HL-60 (cell line): Measurements from ENCODE around the gene SLC10A7.

Experiments used
- DNase-seq, 2 experiments: peaks; one replicate each; pipeline ENCODE4 v3.0.0-alpha.2; 2010 to 2020; ENCODE audit warnings: low read depth in 1 of 2, low spot score in 1 of 2
- H3K27ac ChIP-seq: fragments of 250-450 bp; sonication (Bioruptor Pico); replicated peaks from 2 replicates; pipeline ENCODE4 v1.5.1; 2020; ENCODE audit warnings: mild to moderate bottlenecking, moderate library complexity
- H3K27me3 ChIP-seq: fragments of 250-450 bp; sonication (Bioruptor Pico); 2 replicates; pipeline ENCODE4 v1.5.1; 2021; ENCODE audit warnings: mild to moderate bottlenecking, moderate library complexity; ENCODE audit not compliant: insufficient read depth, poor library complexity, severe bottlenecking
- H3K4me3 ChIP-seq: replicated peaks from 2 replicates; pipeline ENCODE4 v1.5.1; 2011; ENCODE audit warnings: mild to moderate bottlenecking, control low read depth, low read length; ENCODE audit not compliant: insufficient read depth
- GABPA ChIP-seq: IDR thresholded peaks from 2 replicates; pipeline ENCODE4 v1.6.1; 2012; ENCODE audit warnings: low read depth
- POLR2AphosphoS5 ChIP-seq: IDR thresholded peaks from 2 replicates; pipeline ENCODE4 v1.6.1; 2012; ENCODE audit warnings: low read depth
- SPI1 ChIP-seq: IDR thresholded peaks from 2 replicates; pipeline ENCODE4 v1.6.1; 2012; ENCODE audit warnings: low read depth, mild to moderate bottlenecking, borderline replicate concordance
- TF ChIP-seq, protein P1 (sequence below): IDR thresholded peaks from one replicate; pipeline ENCODE4 v1.5.1; 2011; ENCODE audit warnings: low read length, control low read depth, inconsistent platforms; ENCODE audit not compliant: insufficient read depth
- TF ChIP-seq, protein P2 (sequence below): IDR thresholded peaks from 2 replicates; pipeline ENCODE4 v1.6.1; 2012; ENCODE audit warnings: low read depth; ENCODE audit not compliant: insufficient replicate concordance

Gene SLC10A7

DNA sequence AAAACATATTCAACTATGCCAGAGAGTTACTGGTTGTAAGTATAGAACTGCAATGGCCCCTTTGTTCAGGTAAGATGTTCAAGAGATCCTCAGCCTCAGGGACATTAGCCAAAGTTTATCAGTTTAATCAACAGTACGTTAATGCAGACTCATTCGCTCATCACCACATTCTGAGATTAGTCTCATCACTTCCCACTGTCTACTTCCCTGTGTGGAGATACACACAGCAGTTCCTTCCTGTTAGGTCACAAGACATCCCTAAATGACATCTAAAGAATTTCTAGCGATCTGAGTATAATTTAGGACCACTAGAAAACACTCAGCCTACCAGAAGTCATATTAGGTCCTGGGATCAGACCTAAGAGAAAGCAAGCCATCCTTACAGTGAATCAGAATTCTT is 10.4 kb downstream of the SLC10A7 start:
- no peak overlapping the region for H3K4me3 ChIP-seq
- TF ChIP-seq, protein P1, sequence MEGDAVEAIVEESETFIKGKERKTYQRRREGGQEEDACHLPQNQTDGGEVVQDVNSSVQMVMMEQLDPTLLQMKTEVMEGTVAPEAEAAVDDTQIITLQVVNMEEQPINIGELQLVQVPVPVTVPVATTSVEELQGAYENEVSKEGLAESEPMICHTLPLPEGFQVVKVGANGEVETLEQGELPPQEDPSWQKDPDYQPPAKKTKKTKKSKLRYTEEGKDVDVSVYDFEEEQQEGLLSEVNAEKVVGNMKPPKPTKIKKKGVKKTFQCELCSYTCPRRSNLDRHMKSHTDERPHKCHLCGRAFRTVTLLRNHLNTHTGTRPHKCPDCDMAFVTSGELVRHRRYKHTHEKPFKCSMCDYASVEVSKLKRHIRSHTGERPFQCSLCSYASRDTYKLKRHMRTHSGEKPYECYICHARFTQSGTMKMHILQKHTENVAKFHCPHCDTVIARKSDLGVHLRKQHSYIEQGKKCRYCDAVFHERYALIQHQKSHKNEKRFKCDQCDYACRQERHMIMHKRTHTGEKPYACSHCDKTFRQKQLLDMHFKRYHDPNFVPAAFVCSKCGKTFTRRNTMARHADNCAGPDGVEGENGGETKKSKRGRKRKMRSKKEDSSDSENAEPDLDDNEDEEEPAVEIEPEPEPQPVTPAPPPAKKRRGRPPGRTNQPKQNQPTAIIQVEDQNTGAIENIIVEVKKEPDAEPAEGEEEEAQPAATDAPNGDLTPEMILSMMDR = no peak
- peak; percentile 62; the same call in 1 of the 2 replicates for TF ChIP-seq SPI1
- DNase-seq = peak in 1 of 2 experiments; percentile 32
- no peaks in the 10 kb centered on the region for H3K27me3 ChIP-seq
- no peak overlapping the region for H3K27ac ChIP-seq

DNA sequence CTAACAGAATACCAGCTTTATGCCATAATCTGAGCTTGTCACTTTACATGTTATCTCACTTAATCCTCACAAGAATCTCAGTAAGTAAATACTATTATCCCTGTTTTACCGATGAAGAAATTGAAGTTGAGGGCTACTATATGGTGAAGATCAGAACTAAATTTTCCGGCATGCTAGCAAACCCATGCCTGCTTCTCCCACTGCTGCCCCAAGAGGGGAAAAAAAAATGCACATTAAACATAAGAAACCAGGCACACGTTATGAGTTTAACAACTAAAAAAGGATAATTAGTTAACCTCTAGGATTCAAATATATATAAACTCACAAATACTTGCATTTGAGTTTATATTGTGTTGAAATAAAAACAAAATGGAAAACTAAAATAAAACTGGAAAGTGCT is 10.8 kb downstream of the SLC10A7 start:
- Histone ChIP-seq H3K27me3 (no peaks in the 10 kb centered on the region), H3K4me3 (no peak overlapping the region), H3K27ac (no peak overlapping the region)
- TF ChIP-seq GABPA (no peak), POLR2AphosphoS5 (no peak), SPI1 (no peak)
- TF ChIP-seq, protein P2, sequence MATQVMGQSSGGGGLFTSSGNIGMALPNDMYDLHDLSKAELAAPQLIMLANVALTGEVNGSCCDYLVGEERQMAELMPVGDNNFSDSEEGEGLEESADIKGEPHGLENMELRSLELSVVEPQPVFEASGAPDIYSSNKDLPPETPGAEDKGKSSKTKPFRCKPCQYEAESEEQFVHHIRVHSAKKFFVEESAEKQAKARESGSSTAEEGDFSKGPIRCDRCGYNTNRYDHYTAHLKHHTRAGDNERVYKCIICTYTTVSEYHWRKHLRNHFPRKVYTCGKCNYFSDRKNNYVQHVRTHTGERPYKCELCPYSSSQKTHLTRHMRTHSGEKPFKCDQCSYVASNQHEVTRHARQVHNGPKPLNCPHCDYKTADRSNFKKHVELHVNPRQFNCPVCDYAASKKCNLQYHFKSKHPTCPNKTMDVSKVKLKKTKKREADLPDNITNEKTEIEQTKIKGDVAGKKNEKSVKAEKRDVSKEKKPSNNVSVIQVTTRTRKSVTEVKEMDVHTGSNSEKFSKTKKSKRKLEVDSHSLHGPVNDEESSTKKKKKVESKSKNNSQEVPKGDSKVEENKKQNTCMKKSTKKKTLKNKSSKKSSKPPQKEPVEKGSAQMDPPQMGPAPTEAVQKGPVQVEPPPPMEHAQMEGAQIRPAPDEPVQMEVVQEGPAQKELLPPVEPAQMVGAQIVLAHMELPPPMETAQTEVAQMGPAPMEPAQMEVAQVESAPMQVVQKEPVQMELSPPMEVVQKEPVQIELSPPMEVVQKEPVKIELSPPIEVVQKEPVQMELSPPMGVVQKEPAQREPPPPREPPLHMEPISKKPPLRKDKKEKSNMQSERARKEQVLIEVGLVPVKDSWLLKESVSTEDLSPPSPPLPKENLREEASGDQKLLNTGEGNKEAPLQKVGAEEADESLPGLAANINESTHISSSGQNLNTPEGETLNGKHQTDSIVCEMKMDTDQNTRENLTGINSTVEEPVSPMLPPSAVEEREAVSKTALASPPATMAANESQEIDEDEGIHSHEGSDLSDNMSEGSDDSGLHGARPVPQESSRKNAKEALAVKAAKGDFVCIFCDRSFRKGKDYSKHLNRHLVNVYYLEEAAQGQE = no peak
- TF ChIP-seq, protein P1 = no peak
- DNase-seq = no peak

DNA sequence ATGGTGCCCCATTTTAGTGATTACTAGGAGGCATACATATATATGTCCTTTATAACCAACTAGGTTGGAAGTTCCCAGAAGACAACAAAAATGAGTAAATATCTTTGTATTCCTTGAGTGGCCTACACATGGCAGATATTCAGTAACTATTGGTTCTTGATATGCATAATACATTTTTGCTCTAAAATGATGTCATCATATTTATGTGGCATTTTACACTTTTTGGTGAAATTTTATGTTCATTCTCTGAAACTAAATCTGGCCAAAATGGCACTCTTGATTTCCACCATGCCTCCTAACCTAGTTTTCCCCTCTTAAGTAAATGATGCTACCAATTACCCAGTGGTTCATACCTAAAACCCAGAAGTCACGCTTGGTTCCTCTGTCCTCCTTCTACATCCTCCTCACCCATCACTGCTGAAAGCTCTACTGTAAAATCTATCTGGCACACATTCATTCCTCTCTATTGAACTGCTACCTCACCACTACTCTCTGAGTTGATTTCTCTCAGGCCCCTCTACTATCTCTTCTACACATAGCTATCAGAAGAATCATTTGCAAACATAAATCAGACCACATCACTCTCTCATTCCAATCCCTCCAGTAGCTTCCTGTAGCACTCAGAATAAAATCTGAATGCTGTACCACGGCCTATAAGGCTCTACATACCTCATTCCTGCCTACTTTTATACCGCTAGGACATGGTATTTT is 13.4 kb downstream of the SLC10A7 start:
- H3K4me3 ChIP-seq = no peak overlapping the region
- TF ChIP-seq, protein P2 = no peak
- TF ChIP-seq SPI1 (no peak), GABPA (no peak), POLR2AphosphoS5 (no peak)
- TF ChIP-seq, protein P1 = no peak
- H3K27me3 ChIP-seq = no peaks in the 10 kb centered on the region
- no peak overlapping the region for H3K27ac ChIP-seq
- no peak for DNase-seq

DNA sequence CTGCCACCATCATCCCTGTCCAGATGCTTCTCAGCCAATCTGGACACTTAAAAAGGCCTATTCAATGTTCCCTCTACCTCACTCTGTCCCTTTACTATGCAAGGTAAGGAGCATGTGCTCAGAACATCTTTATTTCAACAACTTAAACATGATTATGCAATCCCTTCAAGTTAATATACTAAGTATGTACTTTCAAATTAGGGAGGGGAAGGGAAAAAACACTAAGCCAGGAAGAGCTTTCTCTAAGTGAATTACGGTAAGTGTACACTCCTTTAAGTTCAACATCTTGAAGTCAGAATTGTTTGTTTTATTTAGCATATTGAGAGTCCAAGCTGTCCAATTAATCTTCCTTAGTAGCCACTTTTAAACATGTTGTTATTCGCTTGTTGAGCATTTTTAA is 14.1 kb downstream of the SLC10A7 start:
- no peak for DNase-seq
- no peak overlapping the region for H3K27ac ChIP-seq
- H3K4me3 ChIP-seq = no peak overlapping the region
- H3K27me3 ChIP-seq = no peaks in the 10 kb centered on the region
- TF ChIP-seq SPI1 = no peak
- TF ChIP-seq, protein P1 = no peak
